ENCODE measurements around the gene NDUFA11.
A peak's percentile ranks its signal among the peaks of the same experiment; 100 is the strongest.

The NDUFA11 gene

DNA sequence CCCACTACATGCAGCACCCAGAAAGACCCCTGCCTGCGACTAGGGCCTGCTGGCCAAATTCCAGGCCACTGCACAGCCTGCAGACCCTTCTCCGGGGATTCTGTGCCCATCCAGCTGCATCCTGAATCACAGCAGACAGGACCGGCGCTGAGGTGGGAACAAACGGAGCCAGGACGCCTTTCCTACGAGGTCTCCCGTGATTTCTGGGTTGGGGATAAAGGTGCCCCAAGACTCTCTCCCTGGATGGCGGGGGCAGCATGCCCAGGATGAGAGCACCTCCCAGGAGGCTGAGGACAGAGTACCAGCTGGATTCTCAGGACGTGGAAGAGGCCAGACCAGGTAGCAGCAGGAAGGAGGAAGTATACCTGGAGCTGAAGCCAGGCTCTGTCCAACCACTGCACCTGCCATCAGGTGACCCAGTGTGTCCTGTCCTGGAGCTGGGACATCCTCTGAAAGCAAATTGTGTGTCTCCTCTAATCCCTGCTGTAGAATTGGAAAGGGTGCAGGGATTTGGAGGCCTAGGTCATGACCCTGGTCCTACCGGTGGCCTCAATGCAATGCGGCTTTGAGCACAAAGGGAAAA lies 29.9 kb downstream of the NDUFA11 start:
- Histone ChIP-seq H2BK120ac (ENCODE audit: low read depth, low read length) (no peak overlapping the region), H3K23ac (ENCODE audit: low read length) (no peak overlapping the region), H4K5ac (ENCODE audit: low read length) (no peak overlapping the region), H3K27me3 (ENCODE audit: insufficient read depth, low read length, poor library complexity) (no peaks in the 10 kb centered on the region), H3K18ac (ENCODE audit: low read length) (no peak overlapping the region), H2BK5ac (ENCODE audit: low read length) (no peak overlapping the region), H3K79me2 (ENCODE audit: control insufficient read depth, insufficient read depth, low read length) (no peaks in the 10 kb centered on the region), H3K56ac (ENCODE audit: low read length) (no peak overlapping the region), H2BK15ac (replicated peaks; ENCODE audit: low read depth) (no peak overlapping the region), H3K4me1 (ENCODE audit: control insufficient read depth, low read depth, low read length) (no peaks in the 10 kb centered on the region), H3K79me1 (ENCODE audit: low read length) (no peaks in the 10 kb centered on the region), H3K4ac (ENCODE audit: low read depth, low read length) (no peak overlapping the region), H3K9ac (ENCODE audit: low read length) (no peak overlapping the region), H4K8ac (ENCODE audit: low read depth, low read length) (no peak overlapping the region), H2AK5ac (ENCODE audit: low read length) (no peak overlapping the region), H3K4me2 (ENCODE audit: low read length) (no peak overlapping the region), H3K4me3 (ENCODE audit: low read length) (no peak overlapping the region), H3K27ac (ENCODE audit: low read depth, low read length) (no peak overlapping the region), H3K36me3 (ENCODE audit: control insufficient read depth, insufficient read depth, low read length) (no peaks in the 10 kb centered on the region)
- no CpG with 5 or more reads among the region's 12 CpGs for WGBS (ENCODE audit: extremely low coverage, insufficient coverage, low lambda C conversion rate)
- no peak for DNase-seq

DNA sequence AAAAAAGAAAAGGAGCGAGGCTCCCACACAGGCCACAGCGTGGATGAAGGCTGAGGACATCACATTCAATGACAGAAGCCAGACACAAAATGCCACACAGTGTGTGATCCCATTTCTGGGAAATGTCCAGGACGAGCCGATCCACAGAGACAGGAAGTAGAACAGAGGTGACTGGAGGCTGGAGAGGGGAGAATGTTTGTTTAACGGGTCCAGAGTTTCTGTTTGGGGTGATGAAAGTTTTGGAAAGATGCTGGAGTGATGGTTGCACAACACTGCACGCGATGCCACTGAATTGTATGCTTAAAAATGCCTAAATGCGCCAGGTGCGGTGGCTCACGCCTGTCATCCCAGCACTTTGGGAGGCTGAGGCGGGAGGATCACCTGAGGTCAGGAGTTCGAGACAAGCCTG lies 32.6 kb downstream of the NDUFA11 start:
- no peak overlapping the region for H3K4ac ChIP-seq (ENCODE audit: low read depth, low read length)
- H3K36me3 ChIP-seq (ENCODE audit: control insufficient read depth, insufficient read depth, low read length): no peaks in the 10 kb centered on the region
- WGBS (ENCODE audit: extremely low coverage, insufficient coverage, low lambda C conversion rate): no CpG with 5 or more reads among the region's 12 CpGs
- H4K8ac ChIP-seq (ENCODE audit: low read depth, low read length): no peak overlapping the region
- no peak overlapping the region for H3K9ac ChIP-seq (ENCODE audit: low read length)
- no peak overlapping the region for H3K56ac ChIP-seq (ENCODE audit: low read length)
- H2AK5ac ChIP-seq (ENCODE audit: low read length): no peak overlapping the region
- no peak overlapping the region for H2BK120ac ChIP-seq (ENCODE audit: low read depth, low read length)
- H4K5ac ChIP-seq (ENCODE audit: low read length): no peak overlapping the region
- H3K27ac ChIP-seq (ENCODE audit: low read depth, low read length): no peak overlapping the region
- H3K27me3 ChIP-seq (ENCODE audit: insufficient read depth, low read length, poor library complexity): no peaks in the 10 kb centered on the region
- H2BK15ac ChIP-seq (replicated peaks; ENCODE audit: low read depth): no peak overlapping the region
- H3K4me3 ChIP-seq (ENCODE audit: low read length): no peak overlapping the region
- no peaks in the 10 kb centered on the region for H3K79me1 ChIP-seq (ENCODE audit: low read length)
- H3K4me1 ChIP-seq (ENCODE audit: control insufficient read depth, low read depth, low read length): no peaks in the 10 kb centered on the region
- no peak overlapping the region for H3K23ac ChIP-seq (ENCODE audit: low read length)
- no peak overlapping the region for H2BK5ac ChIP-seq (ENCODE audit: low read length)
- no peak for DNase-seq
- H3K18ac ChIP-seq (ENCODE audit: low read length): no peak overlapping the region
- no peak overlapping the region for H3K4me2 ChIP-seq (ENCODE audit: low read length)
- H3K79me2 ChIP-seq (ENCODE audit: control insufficient read depth, insufficient read depth, low read length): no peaks in the 10 kb centered on the region

- Histone ChIP-seq H3K23ac (ENCODE audit: low read length) (no peak overlapping the region), H3K79me1 (ENCODE audit: low read length) (no peaks in the 10 kb centered on the region), H2BK5ac (ENCODE audit: low read length) (no peak overlapping the region), H3K9ac (ENCODE audit: low read length) (no peak overlapping the region), H2BK120ac (ENCODE audit: low read depth, low read length) (no peak overlapping the region), H3K79me2 (ENCODE audit: control insufficient read depth, insufficient read depth, low read length) (no peaks in the 10 kb centered on the region), H3K56ac (ENCODE audit: low read length) (no peak overlapping the region), H2BK15ac (replicated peaks; ENCODE audit: low read depth) (no peak overlapping the region), H3K27ac (ENCODE audit: low read depth, low read length) (no peak overlapping the region), H3K4me3 (ENCODE audit: low read length) (no peak overlapping the region), H4K5ac (ENCODE audit: low read length) (no peak overlapping the region), H3K18ac (ENCODE audit: low read length) (no peak overlapping the region), H2AK5ac (ENCODE audit: low read length) (no peak overlapping the region), H3K4ac (ENCODE audit: low read depth, low read length) (no peak overlapping the region), H3K4me2 (ENCODE audit: low read length) (no peak overlapping the region), H3K4me1 (ENCODE audit: control insufficient read depth, low read depth, low read length) (no peaks in the 10 kb centered on the region), H4K8ac (ENCODE audit: low read depth, low read length) (no peak overlapping the region), H3K27me3 (ENCODE audit: insufficient read depth, low read length, poor library complexity) (no peaks in the 10 kb centered on the region), H3K36me3 (ENCODE audit: control insufficient read depth, insufficient read depth, low read length) (no peaks in the 10 kb centered on the region)
- DNase-seq: no peak
- WGBS (ENCODE audit: extremely low coverage, insufficient coverage, low lambda C conversion rate): no CpG with 5 or more reads among the region's 31 CpGs
Observed at GRCh38 chr19:5867201-5868136, 36.1 kb downstream of the NDUFA11 start.

DNA sequence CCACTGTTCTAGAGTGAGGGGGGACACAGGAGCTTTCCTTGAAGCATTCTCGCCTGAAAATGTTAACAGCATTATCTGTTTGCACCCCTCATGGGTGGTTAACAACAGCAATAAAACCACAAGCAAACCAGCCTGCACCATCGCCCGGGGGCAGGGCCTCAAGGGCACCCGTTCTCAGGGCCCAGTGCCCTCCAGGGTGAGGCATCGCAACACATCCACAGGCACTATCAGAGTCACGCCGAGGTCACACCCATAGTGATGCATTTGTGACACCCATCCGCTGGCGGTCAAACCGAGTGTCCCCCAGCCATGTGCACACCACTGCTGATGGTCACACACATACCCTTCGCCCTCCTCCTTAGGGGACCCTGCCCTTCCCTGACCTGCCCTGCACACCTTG lies 37.8 kb downstream of the NDUFA11 start:
- no peaks in the 10 kb centered on the region for H3K36me3 ChIP-seq (ENCODE audit: control insufficient read depth, insufficient read depth, low read length)
- H2BK120ac ChIP-seq (ENCODE audit: low read depth, low read length): no peak overlapping the region
- WGBS (ENCODE audit: extremely low coverage, insufficient coverage, low lambda C conversion rate): no CpG with 5 or more reads among the region's 11 CpGs
- H3K18ac ChIP-seq (ENCODE audit: low read length): no peak overlapping the region
- H3K4me2 ChIP-seq (ENCODE audit: low read length): no peak overlapping the region
- no peak overlapping the region for H2AK5ac ChIP-seq (ENCODE audit: low read length)
- DNase-seq: no peak
- H3K56ac ChIP-seq (ENCODE audit: low read length): no peak overlapping the region
- no peak overlapping the region for H2BK5ac ChIP-seq (ENCODE audit: low read length)
- no peak overlapping the region for H3K4me3 ChIP-seq (ENCODE audit: low read length)
- no peaks in the 10 kb centered on the region for H3K4me1 ChIP-seq (ENCODE audit: control insufficient read depth, low read depth, low read length)
- H3K79me2 ChIP-seq (ENCODE audit: control insufficient read depth, insufficient read depth, low read length): no peaks in the 10 kb centered on the region
- no peaks in the 10 kb centered on the region for H3K79me1 ChIP-seq (ENCODE audit: low read length)
- H3K4ac ChIP-seq (ENCODE audit: low read depth, low read length): no peak overlapping the region
- no peak overlapping the region for H3K9ac ChIP-seq (ENCODE audit: low read length)
- no peak overlapping the region for H4K5ac ChIP-seq (ENCODE audit: low read length)
- no peak overlapping the region for H3K27ac ChIP-seq (ENCODE audit: low read depth, low read length)
- no peak overlapping the region for H4K8ac ChIP-seq (ENCODE audit: low read depth, low read length)
- H3K23ac ChIP-seq (ENCODE audit: low read length): no peak overlapping the region
- H2BK15ac ChIP-seq (replicated peaks; ENCODE audit: low read depth): no peak overlapping the region
- no peaks in the 10 kb centered on the region for H3K27me3 ChIP-seq (ENCODE audit: insufficient read depth, low read length, poor library complexity)

- no peaks in the 10 kb centered on the region for H3K27me3 ChIP-seq (ENCODE audit: insufficient read depth, low read length, poor library complexity)
- no peaks in the 10 kb centered on the region for H3K79me1 ChIP-seq (ENCODE audit: low read length)
- H4K5ac ChIP-seq (ENCODE audit: low read length): no peak overlapping the region
- H3K4me1 ChIP-seq (ENCODE audit: control insufficient read depth, low read depth, low read length): no peaks in the 10 kb centered on the region
- H2BK120ac ChIP-seq (ENCODE audit: low read depth, low read length): no peak overlapping the region
- H3K4ac ChIP-seq (ENCODE audit: low read depth, low read length): no peak overlapping the region
- H2BK15ac ChIP-seq (replicated peaks; ENCODE audit: low read depth): no peak overlapping the region
- no peak overlapping the region for H3K18ac ChIP-seq (ENCODE audit: low read length)
- WGBS (ENCODE audit: extremely low coverage, insufficient coverage, low lambda C conversion rate): no CpG with 5 or more reads among the region's 14 CpGs
- DNase-seq: peak; percentile 19
- no peak overlapping the region for H3K4me3 ChIP-seq (ENCODE audit: low read length)
- H4K8ac ChIP-seq (ENCODE audit: low read depth, low read length): no peak overlapping the region
- H3K27ac ChIP-seq (ENCODE audit: low read depth, low read length): no peak overlapping the region
- no peaks in the 10 kb centered on the region for H3K79me2 ChIP-seq (ENCODE audit: control insufficient read depth, insufficient read depth, low read length)
- H2BK5ac ChIP-seq (ENCODE audit: low read length): no peak overlapping the region
- H3K4me2 ChIP-seq (ENCODE audit: low read length): no peak overlapping the region
- H3K9ac ChIP-seq (ENCODE audit: low read length): no peak overlapping the region
- no peak overlapping the region for H3K56ac ChIP-seq (ENCODE audit: low read length)
- H2AK5ac ChIP-seq (ENCODE audit: low read length): no peak overlapping the region
- no peak overlapping the region for H3K23ac ChIP-seq (ENCODE audit: low read length)
- no peaks in the 10 kb centered on the region for H3K36me3 ChIP-seq (ENCODE audit: control insufficient read depth, insufficient read depth, low read length)
Observed at GRCh38 chr19:5864725-5865486, 38.7 kb downstream of the NDUFA11 start.
